Measurements from ENCODE around the gene WRNIP1. TPM values are rescaled to one million over a fixed set of nuclear protein-coding genes. Genes with fewer than 3 reads are reported as not detected.

Gene WRNIP1
- total RNA-seq, 1 donor from 2014 or later: 46.5 TPM

- DNase-seq: no peak
- H3K9me3 Mint-ChIP-seq (ENCODE audit: unreplicated experiment): no peaks in the 10 kb centered on the region
- H3K36me3 Mint-ChIP-seq (ENCODE audit: unreplicated experiment): no peaks in the 10 kb centered on the region
- peaks cover 7% of the 10 kb centered on the region for H3K4me1 Mint-ChIP-seq (ENCODE audit: low read depth, unreplicated experiment)
- no peak for TF ChIP-seq CTCF (IDR thresholded peaks at IDR 0.05; ENCODE audit: partially characterized antibody, unreplicated experiment)
- H3K27ac Mint-ChIP-seq (ENCODE audit: unreplicated experiment): no peak overlapping the region
- no peak overlapping the region for H3K4me3 Mint-ChIP-seq (ENCODE audit: unreplicated experiment)
- H3K27me3 Mint-ChIP-seq (ENCODE audit: unreplicated experiment): no peaks in the 10 kb centered on the region
Observed at GRCh38 chr6:2754393-2754792, 10.8 kb upstream of the WRNIP1 start.

GRCh38 chr6:2754911-2755310 lies 10.3 kb upstream of the WRNIP1 start:
- Mint-ChIP-seq H3K36me3 (ENCODE audit: unreplicated experiment) (no peaks in the 10 kb centered on the region), H3K4me1 (ENCODE audit: low read depth, unreplicated experiment) (peaks cover 5% of the 10 kb centered on the region), H3K27ac (ENCODE audit: unreplicated experiment) (no peak overlapping the region), H3K9me3 (ENCODE audit: unreplicated experiment) (no peaks in the 10 kb centered on the region), H3K27me3 (ENCODE audit: unreplicated experiment) (no peaks in the 10 kb centered on the region), H3K4me3 (ENCODE audit: unreplicated experiment) (no peak overlapping the region)
- TF ChIP-seq CTCF (IDR thresholded peaks at IDR 0.05; ENCODE audit: partially characterized antibody, unreplicated experiment): no peak
- DNase-seq: no peak

GRCh38 chr6:2755456-2755855 lies 9.7 kb upstream of the WRNIP1 start:
- no peak overlapping the region for H3K27ac Mint-ChIP-seq (ENCODE audit: unreplicated experiment)
- no peak overlapping the region for H3K4me3 Mint-ChIP-seq (ENCODE audit: unreplicated experiment)
- no peak for DNase-seq
- TF ChIP-seq CTCF (IDR thresholded peaks at IDR 0.05; ENCODE audit: partially characterized antibody, unreplicated experiment): no peak
- H3K36me3 Mint-ChIP-seq (ENCODE audit: unreplicated experiment): no peaks in the 10 kb centered on the region
- H3K4me1 Mint-ChIP-seq (ENCODE audit: low read depth, unreplicated experiment): peaks cover 5% of the 10 kb centered on the region
- H3K9me3 Mint-ChIP-seq (ENCODE audit: unreplicated experiment): no peaks in the 10 kb centered on the region
- no peaks in the 10 kb centered on the region for H3K27me3 Mint-ChIP-seq (ENCODE audit: unreplicated experiment)

- Mint-ChIP-seq H3K27ac (ENCODE audit: unreplicated experiment) (no peak overlapping the region), H3K27me3 (ENCODE audit: unreplicated experiment) (no peaks in the 10 kb centered on the region), H3K4me3 (ENCODE audit: unreplicated experiment) (no peak overlapping the region), H3K9me3 (ENCODE audit: unreplicated experiment) (no peaks in the 10 kb centered on the region), H3K36me3 (ENCODE audit: unreplicated experiment) (no peaks in the 10 kb centered on the region), H3K4me1 (ENCODE audit: low read depth, unreplicated experiment) (peaks cover 5% of the 10 kb centered on the region)
- no peak for DNase-seq
- TF ChIP-seq CTCF (IDR thresholded peaks at IDR 0.05; ENCODE audit: partially characterized antibody, unreplicated experiment): no peak
Observed at GRCh38 chr6:2756241-2756640, 9.0 kb upstream of the WRNIP1 start.

GRCh38 chr6:2756687-2757224 lies 8.4 kb upstream of the WRNIP1 start:
- Mint-ChIP-seq H3K9me3 (ENCODE audit: unreplicated experiment) (no peaks in the 10 kb centered on the region), H3K27ac (ENCODE audit: unreplicated experiment) (no peak overlapping the region), H3K4me1 (ENCODE audit: low read depth, unreplicated experiment) (peaks cover 5% of the 10 kb centered on the region), H3K4me3 (ENCODE audit: unreplicated experiment) (no peak overlapping the region), H3K27me3 (ENCODE audit: unreplicated experiment) (no peaks in the 10 kb centered on the region), H3K36me3 (ENCODE audit: unreplicated experiment) (no peaks in the 10 kb centered on the region)
- no peak for TF ChIP-seq CTCF (IDR thresholded peaks at IDR 0.05; ENCODE audit: partially characterized antibody, unreplicated experiment)
- DNase-seq: no peak

Measured in glutamatergic neuron (in vitro differentiated cells).